ENCODE measurements around the gene TTLL7.

Gene TTLL7

DNA sequence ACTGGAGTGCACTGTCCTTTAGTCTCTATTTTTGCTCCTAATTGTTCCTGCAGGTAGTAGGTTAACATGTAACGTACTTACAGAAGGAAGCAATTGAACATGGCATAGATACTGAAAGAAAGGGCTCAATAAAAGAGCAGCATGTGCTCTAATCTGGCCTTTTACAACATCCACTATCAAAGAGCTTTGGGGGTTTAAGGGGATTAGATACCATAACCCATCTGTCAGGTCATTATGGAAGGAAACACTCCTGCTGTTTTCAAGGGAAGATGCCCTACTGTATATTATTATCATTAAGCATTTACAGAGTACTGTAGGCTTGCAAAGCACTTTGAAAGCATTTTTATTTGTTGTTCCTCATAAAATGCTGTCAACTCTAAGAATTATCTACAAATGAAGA is 152.8 kb downstream of the TTLL7 start:
- H3K27ac ChIP-seq: no peak overlapping the region
- ChIA-PET CTCF (interaction anchor here (0.6 to 0.7 kb wide), 2 partner anchors 44 to 150 kb away, joined by 4 read pairs; no protein-coding TSS in a partner anchor), POLR2A (ENCODE audit: low non-redundant PET) (no interaction called here)
- no peak for DNase-seq (ENCODE audit: low spot score)
- TF ChIP-seq, protein P1, sequence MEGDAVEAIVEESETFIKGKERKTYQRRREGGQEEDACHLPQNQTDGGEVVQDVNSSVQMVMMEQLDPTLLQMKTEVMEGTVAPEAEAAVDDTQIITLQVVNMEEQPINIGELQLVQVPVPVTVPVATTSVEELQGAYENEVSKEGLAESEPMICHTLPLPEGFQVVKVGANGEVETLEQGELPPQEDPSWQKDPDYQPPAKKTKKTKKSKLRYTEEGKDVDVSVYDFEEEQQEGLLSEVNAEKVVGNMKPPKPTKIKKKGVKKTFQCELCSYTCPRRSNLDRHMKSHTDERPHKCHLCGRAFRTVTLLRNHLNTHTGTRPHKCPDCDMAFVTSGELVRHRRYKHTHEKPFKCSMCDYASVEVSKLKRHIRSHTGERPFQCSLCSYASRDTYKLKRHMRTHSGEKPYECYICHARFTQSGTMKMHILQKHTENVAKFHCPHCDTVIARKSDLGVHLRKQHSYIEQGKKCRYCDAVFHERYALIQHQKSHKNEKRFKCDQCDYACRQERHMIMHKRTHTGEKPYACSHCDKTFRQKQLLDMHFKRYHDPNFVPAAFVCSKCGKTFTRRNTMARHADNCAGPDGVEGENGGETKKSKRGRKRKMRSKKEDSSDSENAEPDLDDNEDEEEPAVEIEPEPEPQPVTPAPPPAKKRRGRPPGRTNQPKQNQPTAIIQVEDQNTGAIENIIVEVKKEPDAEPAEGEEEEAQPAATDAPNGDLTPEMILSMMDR (conservative IDR thresholded peaks at IDR 0.05; ENCODE audit: low read depth): no peak

DNA sequence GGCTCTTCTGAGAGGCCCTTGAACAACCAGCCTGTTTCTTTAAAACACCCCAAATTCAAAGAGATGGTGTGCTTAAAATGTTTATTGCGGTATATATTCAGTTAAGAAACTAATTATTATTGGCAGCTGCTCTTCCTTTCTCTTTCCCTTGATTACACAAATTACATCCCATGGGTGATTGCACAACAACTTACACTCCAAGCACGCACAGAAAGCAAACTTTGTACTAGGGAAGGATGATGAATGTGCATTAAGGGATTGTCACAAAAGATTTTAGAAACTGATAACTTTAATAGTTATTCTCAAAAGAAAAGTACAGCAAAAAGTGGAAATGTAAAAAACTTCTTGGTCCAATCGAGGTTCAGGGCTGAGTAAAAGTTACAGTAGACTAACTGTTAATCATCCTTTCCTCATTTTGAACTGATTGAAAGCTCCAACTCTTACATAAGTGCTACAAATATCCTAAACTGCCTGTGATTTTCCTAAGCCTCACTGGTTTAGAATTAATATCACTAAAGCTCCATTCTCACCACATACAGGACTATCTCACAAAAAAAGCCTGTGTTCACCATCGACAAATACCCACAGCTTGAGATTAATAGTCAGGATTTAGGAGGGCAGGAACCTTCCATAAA is 153.4 kb downstream of the TTLL7 start:
- CTCF ChIA-PET: interaction anchor here (0.6 to 0.7 kb wide), 2 partner anchors 43 to 149 kb away, joined by 4 read pairs; no protein-coding TSS in a partner anchor
- TF ChIP-seq, protein P1 (conservative IDR thresholded peaks at IDR 0.05; ENCODE audit: low read depth): no peak
- no peak overlapping the region for H3K27ac ChIP-seq
- no peak for DNase-seq (ENCODE audit: low spot score)
- POLR2A ChIA-PET (ENCODE audit: low non-redundant PET): no interaction called here

DNA sequence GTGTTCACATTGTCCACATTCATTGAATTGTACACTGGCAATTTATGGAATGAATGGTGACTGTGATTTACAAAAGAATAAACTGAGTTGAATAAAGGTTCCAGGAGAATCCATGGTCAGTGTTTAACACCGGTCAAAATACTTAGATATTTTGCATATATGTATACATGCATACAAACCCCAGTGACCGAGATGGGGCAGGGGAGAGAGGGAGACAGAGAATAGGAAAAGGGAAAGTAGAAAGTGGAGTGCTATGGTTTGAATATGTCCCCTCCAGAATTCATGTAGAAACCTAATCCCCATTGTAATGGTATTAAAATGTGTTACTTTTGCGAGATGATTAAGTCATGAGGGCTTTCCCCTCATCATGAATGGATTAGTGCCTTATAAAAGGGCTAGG is 154.4 kb downstream of the TTLL7 start:
- DNase-seq (ENCODE audit: low spot score): no peak
- TF ChIP-seq, protein P1 (conservative IDR thresholded peaks at IDR 0.05; ENCODE audit: low read depth): no peak
- ChIA-PET POLR2A (ENCODE audit: low non-redundant PET) (no interaction called here), CTCF (no interaction called here)
- H3K27ac ChIP-seq: no peak overlapping the region

DNA sequence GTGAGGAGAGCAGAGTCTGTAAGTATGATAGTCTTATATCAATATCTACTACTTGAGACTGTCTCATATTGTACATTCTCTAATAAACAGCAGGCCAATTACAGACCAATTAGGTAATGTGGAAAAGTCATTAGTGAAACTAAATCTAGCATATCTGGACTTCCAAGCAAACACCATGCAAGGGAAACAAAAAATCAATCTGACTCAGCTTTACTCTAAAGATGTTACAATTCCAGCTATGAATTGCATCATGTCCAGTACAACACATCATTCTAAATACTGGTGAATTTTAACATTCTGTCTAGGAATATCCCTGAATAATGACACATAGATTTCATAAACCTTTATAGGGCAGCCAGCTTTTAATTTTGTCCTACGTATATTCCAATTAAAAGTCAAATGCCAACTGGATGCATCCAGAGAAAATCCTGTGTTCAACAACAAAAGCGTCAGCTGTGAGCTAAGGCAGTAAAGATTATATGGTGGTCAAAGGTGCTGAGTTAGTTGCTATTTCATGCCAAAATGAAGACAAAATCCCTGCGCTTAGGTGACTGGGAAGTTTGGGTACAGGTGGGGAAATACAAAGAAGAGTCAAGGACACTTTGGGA is 159.3 kb downstream of the TTLL7 start:
- POLR2A ChIA-PET (ENCODE audit: low non-redundant PET): no interaction called here
- CTCF ChIA-PET: no interaction called here
- TF ChIP-seq, protein P1 (conservative IDR thresholded peaks at IDR 0.05; ENCODE audit: low read depth): no peak
- DNase-seq (ENCODE audit: low spot score): no peak
- no peak overlapping the region for H3K27ac ChIP-seq

DNA sequence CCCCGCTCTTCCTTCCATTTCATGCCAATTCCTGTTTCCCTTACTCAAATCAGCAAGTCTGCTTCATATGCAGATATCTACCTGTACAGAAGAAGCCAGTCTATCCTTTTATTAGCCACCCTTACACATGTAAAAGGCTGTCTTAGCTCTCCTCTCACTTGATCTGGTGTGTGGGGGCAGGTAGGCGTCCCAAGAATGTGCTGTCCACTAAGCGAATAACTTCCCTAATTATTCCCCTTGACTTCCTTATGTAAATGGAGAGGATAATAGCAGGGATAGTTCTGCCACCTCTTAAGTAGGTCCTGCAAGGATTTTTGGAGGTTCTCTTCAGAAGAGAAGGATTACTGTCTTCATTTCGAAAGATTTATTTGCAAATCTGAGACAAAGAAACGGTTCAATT is 160.4 kb downstream of the TTLL7 start:
- ChIA-PET POLR2A (ENCODE audit: low non-redundant PET) (no interaction called here), CTCF (no interaction called here)

DNA sequence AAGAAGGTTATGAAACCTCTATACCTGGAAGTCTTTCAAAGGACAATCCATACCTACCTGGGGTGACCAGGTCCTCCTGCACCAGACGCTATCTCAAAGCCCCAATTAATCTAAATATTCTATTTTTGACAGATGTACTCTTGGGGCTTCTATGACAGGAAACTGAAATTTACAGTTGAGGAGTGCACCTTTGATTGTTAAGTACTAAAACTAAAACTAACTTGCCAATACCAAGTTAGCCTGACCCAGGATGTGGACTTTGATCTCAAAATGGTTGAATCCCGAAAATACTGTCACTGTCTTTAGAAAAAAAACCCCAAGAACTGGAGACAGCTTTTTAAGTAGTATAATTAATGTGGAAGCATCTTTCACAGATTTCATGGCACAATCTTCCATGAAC is 162.4 kb downstream of the TTLL7 start:
- TF ChIP-seq, protein P1 (conservative IDR thresholded peaks at IDR 0.05; ENCODE audit: low read depth): no peak
- ChIA-PET CTCF (no interaction called here), POLR2A (ENCODE audit: low non-redundant PET) (no interaction called here)
- H3K27ac ChIP-seq: no peak overlapping the region
- no peak for DNase-seq (ENCODE audit: low spot score)

More for the DNA sequence above, 160.4 kb downstream of the TTLL7 start:
- no peak overlapping the region for H3K27ac ChIP-seq
- no peak for DNase-seq (ENCODE audit: low spot score)
- TF ChIP-seq, protein P1 (conservative IDR thresholded peaks at IDR 0.05; ENCODE audit: low read depth): no peak
